GM12872 (cell line): Measurements from ENCODE around the gene SNX1.

Experiments
- CTCF ChIP-seq: IDR thresholded peaks from 3 replicates; pipeline ENCODE4 v1.5.1; 2011; ENCODE audit warnings: low read depth, mild to moderate bottlenecking, low read length, moderate library complexity; ENCODE audit not compliant: insufficient read depth

SNX1 gene

GRCh38 chr15:64130159-64130558 is 34.4 kb downstream of the SNX1 start:
- no peak for TF ChIP-seq CTCF

- no peak for TF ChIP-seq CTCF
Measured at GRCh38 chr15:64131547-64131946, 35.8 kb downstream of the SNX1 start.

- TF ChIP-seq CTCF: no peak
Measured at GRCh38 chr15:64132217-64132616, 36.4 kb downstream of the SNX1 start.

- no peak for TF ChIP-seq CTCF
Measured at GRCh38 chr15:64133623-64134344, 38.0 kb downstream of the SNX1 start.

- no peak for TF ChIP-seq CTCF
Measured at GRCh38 chr15:64134345-64134829, 38.6 kb downstream of the SNX1 start.

DNA sequence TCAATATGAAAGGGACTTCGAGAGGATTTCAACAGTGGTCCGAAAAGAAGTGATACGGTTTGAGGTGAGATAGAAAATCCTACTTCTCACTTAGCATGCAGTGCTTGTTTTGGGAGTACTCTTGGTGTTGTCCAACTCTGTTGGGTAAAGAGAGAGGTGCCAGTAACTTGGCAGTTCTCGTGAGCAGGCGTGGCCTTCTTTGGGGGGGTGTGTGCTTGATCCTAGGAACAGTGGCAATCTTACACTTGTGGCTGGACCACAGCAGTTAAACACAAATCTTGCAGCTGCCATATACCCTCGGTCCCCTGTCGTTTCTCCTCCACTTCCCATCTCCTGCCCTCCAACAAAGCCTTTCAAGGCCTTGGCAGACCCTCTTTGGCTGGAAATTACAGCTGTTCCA is 40.6 kb downstream of the SNX1 start:
- no peak for TF ChIP-seq CTCF

DNA sequence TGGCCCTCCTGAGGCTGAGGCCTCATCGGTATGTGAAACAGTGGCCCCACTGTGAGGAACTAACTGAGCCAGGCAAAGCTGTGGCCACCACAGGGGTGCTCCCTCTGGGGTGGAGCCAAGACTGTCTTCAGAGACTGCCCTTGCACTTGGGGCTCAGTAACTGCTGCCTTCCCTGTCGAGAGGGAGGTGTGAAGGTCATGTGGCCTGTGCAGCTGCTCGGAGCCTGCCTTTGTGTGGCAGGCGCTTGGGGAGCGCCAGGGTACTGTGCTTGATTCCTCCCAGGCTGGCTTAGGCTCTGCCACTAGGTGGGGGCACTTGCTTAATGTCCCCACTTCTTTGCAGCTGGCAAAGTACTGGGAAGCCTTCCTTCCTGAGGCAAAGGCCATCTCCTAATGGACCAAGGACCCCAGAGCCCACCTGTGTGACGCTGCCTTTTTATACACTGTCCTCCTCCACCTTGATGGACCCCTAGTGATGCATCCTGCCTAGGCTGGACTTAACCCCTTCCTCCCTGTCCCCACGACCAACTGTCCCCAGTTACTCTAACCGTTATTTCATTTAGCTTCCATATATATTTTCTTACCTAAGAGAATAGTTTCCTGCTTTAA is 41.5 kb downstream of the SNX1 start:
- peak; percentile 48 for TF ChIP-seq CTCF
